ENCODE results near the gene CBFA2T3. TPM values are rescaled to one million over a fixed set of nuclear protein-coding genes. Genes with fewer than 3 reads are reported as not detected.

The CBFA2T3 gene
- total RNA-seq, 1 experiment from 2014 or later, result 13.7 TPM

DNA sequence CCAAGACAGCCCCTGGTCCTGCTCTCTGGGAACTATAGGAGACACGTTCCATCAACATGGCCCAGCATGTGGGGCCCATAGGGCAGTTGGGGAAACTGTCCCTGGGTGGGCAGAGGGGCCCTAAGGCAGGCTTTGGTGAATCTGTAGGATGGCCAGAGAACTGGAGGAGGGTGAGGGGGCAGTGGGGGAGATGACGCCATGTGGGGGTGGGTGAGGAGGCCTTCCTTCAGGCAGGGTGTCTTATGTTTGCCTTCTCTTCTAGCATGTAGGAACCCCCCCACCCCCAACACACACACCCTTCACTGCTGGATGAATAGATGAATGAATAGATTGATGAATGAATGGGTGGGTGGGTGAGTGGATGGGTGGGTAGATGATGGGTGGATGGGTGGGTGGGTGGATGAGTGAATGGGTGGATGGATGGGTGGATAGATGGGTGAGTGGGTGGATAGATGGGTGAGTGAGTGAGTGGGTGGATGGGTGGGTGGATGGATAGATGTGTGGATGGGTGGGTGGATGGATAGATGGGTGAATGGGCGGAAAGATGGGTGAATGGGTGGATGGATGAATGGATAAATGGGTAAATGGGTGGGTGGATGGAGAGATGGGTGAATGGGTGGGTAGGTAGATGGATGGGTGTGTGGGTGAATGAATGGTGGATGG, 2.5 kb upstream of the CBFA2T3 start:
- intact Hi-C loops (cut with micrococcal nuclease; ENCODE audit: unreplicated experiment), result no loop called here
- Histone ChIP-seq H3K4me3 (ENCODE audit: low read depth in 2 of 2, low read length in 2 of 2) (no peak overlapping the region), H3K27me3 (ENCODE audit: control insufficient read depth, insufficient read depth, low read length) (no peaks in the 10 kb centered on the region)

GRCh38 chr16:88978608-88979346, 1.8 kb upstream of the CBFA2T3 start:
- Histone ChIP-seq H3K36me3 (ENCODE audit: control insufficient read depth, insufficient read depth, low read length) (no peaks in the 10 kb centered on the region), H3K9me3 (ENCODE audit: control insufficient read depth, insufficient read depth, low read depth, low read length) (no peaks in the 10 kb centered on the region), H3K4me3 (ENCODE audit: low read depth in 2 of 2, low read length in 2 of 2) (no peak overlapping the region), H3K27ac (ENCODE audit: low read length) (no peak overlapping the region), H3K27me3 (ENCODE audit: control insufficient read depth, insufficient read depth, low read length) (no peaks in the 10 kb centered on the region), H3K4me1 (ENCODE audit: control insufficient read depth, insufficient read depth, low read length) (no peaks in the 10 kb centered on the region)
- intact Hi-C loops (cut with micrococcal nuclease; ENCODE audit: unreplicated experiment) (no loop called here), in situ Hi-C loops (cut with HindIII; ENCODE audit: low pct_unique_long_range_greater_than_20kb, low sequenced_read_pairs) (no loop called here)
- ChIA-PET POLR2A (no interaction called here), CTCF (interaction anchor here (0.6 kb wide), 1 partner anchor 91 kb away, joined by 5 read pairs; no protein-coding TSS in a partner anchor)
- DNase-seq (ENCODE audit: low read depth, low spot score), result no peak
- TF ChIP-seq, protein P1, sequence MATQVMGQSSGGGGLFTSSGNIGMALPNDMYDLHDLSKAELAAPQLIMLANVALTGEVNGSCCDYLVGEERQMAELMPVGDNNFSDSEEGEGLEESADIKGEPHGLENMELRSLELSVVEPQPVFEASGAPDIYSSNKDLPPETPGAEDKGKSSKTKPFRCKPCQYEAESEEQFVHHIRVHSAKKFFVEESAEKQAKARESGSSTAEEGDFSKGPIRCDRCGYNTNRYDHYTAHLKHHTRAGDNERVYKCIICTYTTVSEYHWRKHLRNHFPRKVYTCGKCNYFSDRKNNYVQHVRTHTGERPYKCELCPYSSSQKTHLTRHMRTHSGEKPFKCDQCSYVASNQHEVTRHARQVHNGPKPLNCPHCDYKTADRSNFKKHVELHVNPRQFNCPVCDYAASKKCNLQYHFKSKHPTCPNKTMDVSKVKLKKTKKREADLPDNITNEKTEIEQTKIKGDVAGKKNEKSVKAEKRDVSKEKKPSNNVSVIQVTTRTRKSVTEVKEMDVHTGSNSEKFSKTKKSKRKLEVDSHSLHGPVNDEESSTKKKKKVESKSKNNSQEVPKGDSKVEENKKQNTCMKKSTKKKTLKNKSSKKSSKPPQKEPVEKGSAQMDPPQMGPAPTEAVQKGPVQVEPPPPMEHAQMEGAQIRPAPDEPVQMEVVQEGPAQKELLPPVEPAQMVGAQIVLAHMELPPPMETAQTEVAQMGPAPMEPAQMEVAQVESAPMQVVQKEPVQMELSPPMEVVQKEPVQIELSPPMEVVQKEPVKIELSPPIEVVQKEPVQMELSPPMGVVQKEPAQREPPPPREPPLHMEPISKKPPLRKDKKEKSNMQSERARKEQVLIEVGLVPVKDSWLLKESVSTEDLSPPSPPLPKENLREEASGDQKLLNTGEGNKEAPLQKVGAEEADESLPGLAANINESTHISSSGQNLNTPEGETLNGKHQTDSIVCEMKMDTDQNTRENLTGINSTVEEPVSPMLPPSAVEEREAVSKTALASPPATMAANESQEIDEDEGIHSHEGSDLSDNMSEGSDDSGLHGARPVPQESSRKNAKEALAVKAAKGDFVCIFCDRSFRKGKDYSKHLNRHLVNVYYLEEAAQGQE (IDR thresholded peaks at IDR 0.05; ENCODE audit: insufficient read depth in 1 of 2, low read depth in 2 of 2, low read length in 1 of 2), result no peak
- no peak for TF ChIP-seq CTCF (IDR thresholded peaks at IDR 0.05)
- TF ChIP-seq POLR2AphosphoS5 (IDR thresholded peaks at IDR 0.05; ENCODE audit: low read depth, low read length), result no peak
- TF ChIP-seq TCF7L2 (IDR thresholded peaks at IDR 0.05; ENCODE audit: low read depth, low read length), result no peak
- TF ChIP-seq SIN3A (IDR thresholded peaks at IDR 0.05; ENCODE audit: borderline replicate concordance, insufficient read depth, low read depth, low read length), result no peak
- BruUV-seq (replicated peaks), result no TSS peak
- ATAC-seq, result no peak

More for the DNA sequence above, 2.5 kb upstream of the CBFA2T3 start:
- Histone ChIP-seq H3K27ac (ENCODE audit: low read length) (no peak overlapping the region), H3K36me3 (ENCODE audit: control insufficient read depth, insufficient read depth, low read length) (no peaks in the 10 kb centered on the region), H3K4me1 (ENCODE audit: control insufficient read depth, insufficient read depth, low read length) (no peaks in the 10 kb centered on the region), H3K9me3 (ENCODE audit: control insufficient read depth, insufficient read depth, low read depth, low read length) (no peaks in the 10 kb centered on the region)
- TF ChIP-seq, protein P1 (IDR thresholded peaks at IDR 0.05; ENCODE audit: insufficient read depth in 1 of 2, low read depth in 2 of 2, low read length in 1 of 2), result no peak
- TF ChIP-seq POLR2AphosphoS5 (IDR thresholded peaks at IDR 0.05; ENCODE audit: low read depth, low read length) (no peak), CTCF (IDR thresholded peaks at IDR 0.05) (no peak), SIN3A (IDR thresholded peaks at IDR 0.05; ENCODE audit: borderline replicate concordance, insufficient read depth, low read depth, low read length) (no peak), TCF7L2 (IDR thresholded peaks at IDR 0.05; ENCODE audit: low read depth, low read length) (no peak)
- no peak for ATAC-seq
- POLR2A ChIA-PET, result no interaction called here
- no peak for DNase-seq (ENCODE audit: low read depth, low spot score)
- no TSS peak for BruUV-seq (replicated peaks)
- in situ Hi-C loops (cut with HindIII; ENCODE audit: low pct_unique_long_range_greater_than_20kb, low sequenced_read_pairs), result no loop called here
- CTCF ChIA-PET, result no interaction called here
